Measurements from ENCODE around the gene GIPC2.

GIPC2 gene

DNA sequence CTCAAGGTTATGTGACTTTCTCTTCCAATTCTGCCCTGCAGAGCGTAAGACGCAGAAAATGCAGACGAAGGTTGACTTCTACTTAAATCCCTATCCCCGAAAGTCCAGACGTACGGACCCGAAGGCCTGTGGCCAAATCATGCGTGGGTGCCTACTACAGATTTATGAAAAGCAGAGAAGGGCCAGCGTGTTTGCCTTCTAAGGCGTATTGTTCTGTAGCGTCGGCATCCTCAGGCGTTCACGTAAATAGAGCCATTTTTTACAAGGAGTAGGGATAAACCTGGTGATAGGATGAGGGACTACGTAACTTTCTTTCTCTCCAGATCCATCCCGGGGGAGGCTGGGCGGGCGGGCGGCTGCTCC lies 222 bp upstream of the GIPC2 start:
- peak overlapping the region; percentile 35 for H3K4me3 ChIP-seq (ENCODE audit: low read length)
- TF ChIP-seq, protein P1, sequence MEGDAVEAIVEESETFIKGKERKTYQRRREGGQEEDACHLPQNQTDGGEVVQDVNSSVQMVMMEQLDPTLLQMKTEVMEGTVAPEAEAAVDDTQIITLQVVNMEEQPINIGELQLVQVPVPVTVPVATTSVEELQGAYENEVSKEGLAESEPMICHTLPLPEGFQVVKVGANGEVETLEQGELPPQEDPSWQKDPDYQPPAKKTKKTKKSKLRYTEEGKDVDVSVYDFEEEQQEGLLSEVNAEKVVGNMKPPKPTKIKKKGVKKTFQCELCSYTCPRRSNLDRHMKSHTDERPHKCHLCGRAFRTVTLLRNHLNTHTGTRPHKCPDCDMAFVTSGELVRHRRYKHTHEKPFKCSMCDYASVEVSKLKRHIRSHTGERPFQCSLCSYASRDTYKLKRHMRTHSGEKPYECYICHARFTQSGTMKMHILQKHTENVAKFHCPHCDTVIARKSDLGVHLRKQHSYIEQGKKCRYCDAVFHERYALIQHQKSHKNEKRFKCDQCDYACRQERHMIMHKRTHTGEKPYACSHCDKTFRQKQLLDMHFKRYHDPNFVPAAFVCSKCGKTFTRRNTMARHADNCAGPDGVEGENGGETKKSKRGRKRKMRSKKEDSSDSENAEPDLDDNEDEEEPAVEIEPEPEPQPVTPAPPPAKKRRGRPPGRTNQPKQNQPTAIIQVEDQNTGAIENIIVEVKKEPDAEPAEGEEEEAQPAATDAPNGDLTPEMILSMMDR (IDR thresholded peaks at IDR 0.05; ENCODE audit: insufficient read depth, low read depth, low read length, missing control alignments), result no peak
- no peak for DNase-seq (ENCODE audit: low read depth)

- no peak for DNase-seq (ENCODE audit: low read depth)
- H3K4me3 ChIP-seq (ENCODE audit: low read length), result no peak overlapping the region
- TF ChIP-seq, protein P1 (IDR thresholded peaks at IDR 0.05; ENCODE audit: insufficient read depth, low read depth, low read length, missing control alignments), result no peak
Observed at GRCh38 chr1:78047106-78047505, 1.3 kb downstream of the GIPC2 start.

DNA sequence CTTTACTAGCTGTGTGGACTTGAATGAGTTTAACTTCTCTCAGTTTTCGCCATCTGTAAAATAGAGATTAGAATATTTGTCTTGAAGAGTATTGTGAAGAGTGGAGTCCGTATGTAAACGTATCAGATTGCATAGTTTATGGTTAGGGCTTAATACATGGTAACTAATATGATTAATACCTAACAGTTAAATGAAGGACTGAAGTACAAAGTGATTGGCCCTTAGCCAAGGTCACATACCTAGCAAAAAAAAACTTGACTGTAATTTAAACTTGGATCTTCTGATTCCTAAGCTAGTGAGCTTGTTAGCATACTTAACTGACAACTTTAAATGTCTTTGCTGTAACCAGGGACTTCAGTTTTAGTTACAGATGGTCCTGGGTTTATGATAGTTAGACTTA lies 1.9 kb downstream of the GIPC2 start:
- TF ChIP-seq, protein P1 (IDR thresholded peaks at IDR 0.05; ENCODE audit: insufficient read depth, low read depth, low read length, missing control alignments), result no peak
- no peak overlapping the region for H3K4me3 ChIP-seq (ENCODE audit: low read length)
- no peak for DNase-seq (ENCODE audit: low read depth)

DNA sequence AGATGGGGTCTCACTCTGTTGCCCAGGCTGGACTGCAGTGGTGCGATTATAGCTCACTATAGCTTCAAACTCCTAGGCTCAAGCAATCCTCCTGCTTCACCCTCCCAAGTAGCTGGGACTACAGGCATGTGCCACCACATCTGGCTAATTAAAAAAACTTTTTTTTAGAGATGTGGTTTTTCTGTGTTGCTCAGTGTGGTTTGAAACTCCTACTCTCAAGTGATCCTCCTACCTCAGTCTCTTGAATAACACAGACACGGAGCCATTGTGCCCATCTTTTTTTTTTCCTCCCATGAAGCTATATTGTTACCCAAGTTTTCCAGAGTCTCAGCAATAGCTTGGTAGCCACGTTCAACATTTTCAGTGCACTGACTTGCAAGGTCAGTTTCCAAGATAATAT lies 2.7 kb downstream of the GIPC2 start:
- TF ChIP-seq, protein P1 (IDR thresholded peaks at IDR 0.05; ENCODE audit: insufficient read depth, low read depth, low read length, missing control alignments), result no peak
- no peak overlapping the region for H3K4me3 ChIP-seq (ENCODE audit: low read length)
- no peak for DNase-seq (ENCODE audit: low read depth)

DNA sequence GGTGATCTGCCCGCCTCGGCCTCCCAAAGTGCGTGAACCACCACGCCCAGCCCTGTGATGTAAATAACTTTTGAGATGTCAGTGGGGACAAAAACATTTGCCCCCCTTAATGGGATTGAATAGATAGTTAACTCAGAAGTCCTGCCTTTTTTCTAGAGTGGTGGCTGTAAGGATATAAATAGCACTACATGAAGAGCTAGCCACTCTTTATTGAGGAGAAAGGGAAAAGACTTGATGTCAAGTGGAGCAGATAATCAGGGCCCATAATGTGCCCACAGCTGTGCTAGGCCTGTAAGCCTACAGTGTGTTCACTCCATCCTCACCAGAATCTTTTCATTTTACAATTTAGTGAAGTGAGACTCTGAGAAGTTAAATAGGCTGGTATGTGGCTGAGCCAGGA lies 3.6 kb downstream of the GIPC2 start:
- no peak overlapping the region for H3K4me3 ChIP-seq (ENCODE audit: low read length)
- TF ChIP-seq, protein P1 (IDR thresholded peaks at IDR 0.05; ENCODE audit: insufficient read depth, low read depth, low read length, missing control alignments), result no peak
- no peak for DNase-seq (ENCODE audit: low read depth)

- H3K4me3 ChIP-seq (ENCODE audit: low read length), result no peak overlapping the region
- TF ChIP-seq, protein P1 (IDR thresholded peaks at IDR 0.05; ENCODE audit: insufficient read depth, low read depth, low read length, missing control alignments), result no peak
- no peak for DNase-seq (ENCODE audit: low read depth)
Observed at GRCh38 chr1:78051005-78051404, 5.2 kb downstream of the GIPC2 start.

- TF ChIP-seq, protein P1 (IDR thresholded peaks at IDR 0.05; ENCODE audit: insufficient read depth, low read depth, low read length, missing control alignments), result no peak
- H3K4me3 ChIP-seq (ENCODE audit: low read length), result no peak overlapping the region
- DNase-seq (ENCODE audit: low read depth), result no peak
Observed at GRCh38 chr1:78052685-78053405, 7.1 kb downstream of the GIPC2 start.
